Hepatocyte (in vitro differentiated cells): ENCODE results near the gene TMEM33. TPM values are rescaled to one million over a fixed set of nuclear protein-coding genes. Genes with fewer than 3 reads are reported as not detected.

Experiments used
- DNase-seq: peaks from one replicate; pipeline ENCODE4 v3.0.0-alpha.2; 2016; ENCODE audit warnings: low spot score
- H2AFZ ChIP-seq: fragments of 200-600 bp; sonication (generic); 2 replicates; pipeline ENCODE4 v1.6.0; 2016; ENCODE audit warnings: antibody characterized with exemption, mild to moderate bottlenecking
- H3K27ac ChIP-seq: fragments of 200-600 bp; sonication (generic); 2 replicates; pipeline ENCODE4 v1.5.1; 2016; ENCODE audit warnings: mild to moderate bottlenecking
- H3K27me3 ChIP-seq: fragments of 200-600 bp; sonication (generic); 2 replicates; pipeline ENCODE4 v1.6.1; 2016
- H3K36me3 ChIP-seq: fragments of 200-600 bp; sonication (generic); replicated peaks from 2 replicates; pipeline ENCODE4 v1.5.1; 2016; ENCODE audit warnings: low read depth; ENCODE audit not compliant: insufficient read depth
- H3K4me1 ChIP-seq: fragments of 200-600 bp; sonication (generic); 2 replicates; pipeline ENCODE4 v1.5.1; 2016; ENCODE audit warnings: mild to moderate bottlenecking, moderate library complexity; ENCODE audit not compliant: insufficient read depth
- H3K4me2 ChIP-seq: fragments of 200-600 bp; sonication (generic); 2 replicates; pipeline ENCODE4 v1.6.0; 2016
- H3K4me3 ChIP-seq: fragments of 200-600 bp; sonication (generic); 2 replicates; pipeline ENCODE4 v1.5.1; 2016; ENCODE audit warnings: mild to moderate bottlenecking
- H3K79me2 ChIP-seq: fragments of 200-600 bp; sonication (generic); 2 replicates; pipeline ENCODE4 v1.6.0; 2017; ENCODE audit warnings: mild to moderate bottlenecking
- H3K9me2 ChIP-seq: fragments of 200-600 bp; sonication (generic); replicated peaks from 2 replicates; pipeline ENCODE4 v1.6.0; 2017; ENCODE audit warnings: mild to moderate bottlenecking; ENCODE audit not compliant: insufficient read depth
- H3K9me3 ChIP-seq: fragments of 200-600 bp; sonication (generic); 2 replicates; pipeline ENCODE4 v1.5.1; 2016; ENCODE audit warnings: low read depth, mild to moderate bottlenecking
- H4K20me1 ChIP-seq: fragments of 200-600 bp; sonication (generic); 2 replicates; pipeline ENCODE4 v1.6.0; 2016; ENCODE audit warnings: mild to moderate bottlenecking; ENCODE audit not compliant: insufficient read depth, poor library complexity, severe bottlenecking
- CTCF ChIP-seq: fragments of 200-600 bp; sonication (generic); IDR thresholded peaks from 2 replicates; pipeline ENCODE4 v1.5.1; 2016; ENCODE audit warnings: antibody characterized with exemption, mild to moderate bottlenecking; ENCODE audit not compliant: poor library complexity
- EZH2 ChIP-seq: fragments of 200-600 bp; sonication (generic); IDR thresholded peaks from 2 replicates; pipeline ENCODE4 v1.6.1; 2016; ENCODE audit warnings: antibody characterized with exemption, mild to moderate bottlenecking, borderline replicate concordance
- EZH2phosphoT487 ChIP-seq: fragments of 200-600 bp; sonication (generic); IDR thresholded peaks from one replicate; pipeline ENCODE4 v1.6.1; 2018; ENCODE audit warnings: antibody characterized with exemption, mild to moderate bottlenecking, low read depth, moderate library complexity; ENCODE audit not compliant: unreplicated experiment, severe bottlenecking
- WGBS: methylation state at CpG from one replicate; pipeline ENCODE4 v1.1.6; 2016; ENCODE audit warnings: low lambda C conversion rate; ENCODE audit errors: missing lambda C conversion rate; 5-methylcytosine and 5-hydroxymethylcytosine counted together
- polyA plus RNA-seq: library from polyadenylated mRNA; unstranded; fragments of >200 nt; fragmentation: Nextera tagmentation; extraction: Ambion mirVana; gene quantifications from 2 replicates; pipeline ENCODE4 v1.2.1, GENCODE V29; 2016
- total RNA-seq: library from RNA; depleted of rRNA; stranded (reverse); fragments of >200 nt; gene quantifications from 2 replicates; pipeline ENCODE4 v1.2.3, GENCODE V29; 2014

Gene TMEM33, protein sequence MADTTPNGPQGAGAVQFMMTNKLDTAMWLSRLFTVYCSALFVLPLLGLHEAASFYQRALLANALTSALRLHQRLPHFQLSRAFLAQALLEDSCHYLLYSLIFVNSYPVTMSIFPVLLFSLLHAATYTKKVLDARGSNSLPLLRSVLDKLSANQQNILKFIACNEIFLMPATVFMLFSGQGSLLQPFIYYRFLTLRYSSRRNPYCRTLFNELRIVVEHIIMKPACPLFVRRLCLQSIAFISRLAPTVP
- total RNA-seq, result 77.6 and 83.9 TPM in 2 replicates
- 27.8 and 38.3 TPM in 2 replicates for polyA plus RNA-seq

- WGBS, result 2% methylated on average over 44 of the region's 49 CpGs
- H3K4me3 ChIP-seq, result peak within 1 kb of the TSS; percentile 34
- H3K27me3 ChIP-seq, result no peaks in the 10 kb centered on the region
- peaks cover 46% of the 10 kb centered on the region for H3K79me2 ChIP-seq
- peaks cover 17% of the 10 kb centered on the region for H3K4me1 ChIP-seq
- DNase-seq, result peak; percentile 92
- H3K27ac ChIP-seq, result peak within 1 kb of the TSS; percentile 97
- no peaks in the 10 kb centered on the region for H3K9me2 ChIP-seq
- H2AFZ ChIP-seq, result peak within 1 kb of the TSS; percentile 72
- peak within 1 kb of the TSS; percentile 82 for H3K4me2 ChIP-seq
- H3K36me3 ChIP-seq, result no peaks in the 10 kb centered on the region
- TF ChIP-seq EZH2 (no peak), CTCF (peak; percentile 11), EZH2phosphoT487 (no peak)
- no peaks in the 10 kb centered on the region for H3K9me3 ChIP-seq
- H4K20me1 ChIP-seq, result peaks cover 20% of the 10 kb centered on the region
Measured at GRCh38 chr4:41934901-41935651, at the start of gene TMEM33. Gene TMEM33 (plus strand): TSS chr4:41935429. CDS start chr4:41935485, 56 bp downstream.

GRCh38 chr4:41885456-41885855, 49.8 kb upstream of the TMEM33 start:
- H4K20me1 ChIP-seq, result no peaks in the 10 kb centered on the region
- H3K4me2 ChIP-seq, result no peak overlapping the region
- H3K27ac ChIP-seq, result no peak overlapping the region
- H3K79me2 ChIP-seq, result no peaks in the 10 kb centered on the region
- no peaks in the 10 kb centered on the region for H3K36me3 ChIP-seq
- no peaks in the 10 kb centered on the region for H3K9me2 ChIP-seq
- H2AFZ ChIP-seq, result no peak overlapping the region
- DNase-seq, result no peak
- no peak overlapping the region for H3K4me3 ChIP-seq
- TF ChIP-seq EZH2phosphoT487 (no peak), EZH2 (no peak), CTCF (no peak)
- peaks cover 58% of the 10 kb centered on the region for H3K27me3 ChIP-seq
- H3K9me3 ChIP-seq, result no peaks in the 10 kb centered on the region
- peaks cover 14% of the 10 kb centered on the region for H3K4me1 ChIP-seq
- 62% methylated on average over 1 of the region's 1 CpG for WGBS

DNA sequence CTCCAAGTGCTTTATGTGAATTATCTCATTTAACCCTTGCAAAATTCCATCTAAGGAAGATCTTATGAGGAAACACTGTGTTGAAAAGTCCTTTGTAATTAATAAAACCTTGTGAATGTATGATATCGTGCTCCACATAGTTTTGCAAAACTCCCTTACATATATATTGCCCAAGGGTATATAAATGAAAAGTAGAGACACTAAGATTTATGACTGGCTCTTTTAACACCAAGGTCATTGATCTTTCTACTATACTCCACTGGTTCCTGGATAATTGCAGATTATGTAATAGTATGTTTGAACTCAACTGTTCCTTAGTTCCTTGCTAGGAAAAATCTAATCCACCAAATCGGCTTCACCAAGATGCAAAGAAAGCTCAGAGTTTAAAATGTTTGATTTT, 48.0 kb upstream of the TMEM33 start:
- H4K20me1 ChIP-seq, result no peaks in the 10 kb centered on the region
- H3K9me2 ChIP-seq, result no peaks in the 10 kb centered on the region
- no peak overlapping the region for H3K4me3 ChIP-seq
- H3K4me2 ChIP-seq, result no peak overlapping the region
- peaks cover 46% of the 10 kb centered on the region for H3K27me3 ChIP-seq
- no peak for TF ChIP-seq EZH2
- no peak for TF ChIP-seq EZH2phosphoT487
- TF ChIP-seq CTCF, result no peak
- H3K9me3 ChIP-seq, result no peaks in the 10 kb centered on the region
- DNase-seq, result no peak
- H3K27ac ChIP-seq, result no peak overlapping the region
- WGBS, result 69% methylated on average over 2 of the region's 2 CpGs
- no peaks in the 10 kb centered on the region for H3K36me3 ChIP-seq
- no peak overlapping the region for H2AFZ ChIP-seq
- no peaks in the 10 kb centered on the region for H3K79me2 ChIP-seq
- no peaks in the 10 kb centered on the region for H3K4me1 ChIP-seq
